ENCODE measurements around the gene RGS16.

RGS16 gene

GRCh38 chr1:182567629-182568028 lies 36.6 kb downstream of the RGS16 start:
- Mint-ChIP-seq H3K27ac (no peak overlapping the region), H3K4me3 (no peak overlapping the region), H3K36me3 (peaks cover 6% of the 10 kb centered on the region), H3K9me3 (peaks cover 2% of the 10 kb centered on the region), H3K27me3 (peaks cover 2% of the 10 kb centered on the region), H3K4me1 (no peaks in the 10 kb centered on the region)
- ATAC-seq (ENCODE audit: low read depth) (no peak), DNase-seq (ENCODE audit: low spot score in 2 of 2) (no peak)

GRCh38 chr1:182565537-182565936 lies 38.7 kb downstream of the RGS16 start:
- H3K4me1 Mint-ChIP-seq: no peaks in the 10 kb centered on the region
- DNase-seq (ENCODE audit: low spot score in 2 of 2) (no peak), ATAC-seq (ENCODE audit: low read depth) (no peak)
- no peak overlapping the region for H3K27ac Mint-ChIP-seq
- H3K36me3 Mint-ChIP-seq: peaks cover 2% of the 10 kb centered on the region
- peaks cover 2% of the 10 kb centered on the region for H3K27me3 Mint-ChIP-seq
- H3K9me3 Mint-ChIP-seq: peaks cover 2% of the 10 kb centered on the region
- no peak overlapping the region for H3K4me3 Mint-ChIP-seq

- Mint-ChIP-seq H3K36me3 (peaks cover 5% of the 10 kb centered on the region), H3K4me1 (no peaks in the 10 kb centered on the region), H3K27ac (no peak overlapping the region), H3K4me3 (no peak overlapping the region), H3K9me3 (peaks cover 2% of the 10 kb centered on the region), H3K27me3 (peaks cover 4% of the 10 kb centered on the region)
- no peak for DNase-seq (ENCODE audit: low spot score in 2 of 2)
- ATAC-seq (ENCODE audit: low read depth): no peak
Measured at GRCh38 chr1:182564406-182565004, 39.7 kb downstream of the RGS16 start.

GRCh38 chr1:182563095-182563494 lies 41.1 kb downstream of the RGS16 start:
- H3K4me1 Mint-ChIP-seq: no peaks in the 10 kb centered on the region
- DNase-seq (ENCODE audit: low spot score in 2 of 2): no peak
- no peak for ATAC-seq (ENCODE audit: low read depth)
- peaks cover 2% of the 10 kb centered on the region for H3K9me3 Mint-ChIP-seq
- peaks cover 6% of the 10 kb centered on the region for H3K36me3 Mint-ChIP-seq
- no peak overlapping the region for H3K4me3 Mint-ChIP-seq
- H3K27ac Mint-ChIP-seq: no peak overlapping the region
- H3K27me3 Mint-ChIP-seq: peaks cover 5% of the 10 kb centered on the region

- DNase-seq (ENCODE audit: low spot score in 2 of 2): no peak
- Mint-ChIP-seq H3K27me3 (peaks cover 5% of the 10 kb centered on the region), H3K4me1 (no peaks in the 10 kb centered on the region), H3K9me3 (peaks cover 2% of the 10 kb centered on the region), H3K27ac (no peak overlapping the region), H3K4me3 (no peak overlapping the region), H3K36me3 (peaks cover 6% of the 10 kb centered on the region)
- no peak for ATAC-seq (ENCODE audit: low read depth)
Measured at GRCh38 chr1:182561456-182561855, 42.7 kb downstream of the RGS16 start.

GRCh38 chr1:182560392-182560984 lies 43.7 kb downstream of the RGS16 start:
- Mint-ChIP-seq H3K4me1 (no peaks in the 10 kb centered on the region), H3K36me3 (peaks cover 6% of the 10 kb centered on the region), H3K27me3 (peaks cover 5% of the 10 kb centered on the region), H3K27ac (no peak overlapping the region), H3K4me3 (no peak overlapping the region), H3K9me3 (peaks cover 2% of the 10 kb centered on the region)
- ATAC-seq (ENCODE audit: low read depth) (no peak), DNase-seq (ENCODE audit: low spot score in 2 of 2) (no peak)

- Mint-ChIP-seq H3K27me3 (peaks cover 9% of the 10 kb centered on the region), H3K9me3 (peaks cover 6% of the 10 kb centered on the region), H3K27ac (no peak overlapping the region), H3K4me3 (no peak overlapping the region), H3K4me1 (no peaks in the 10 kb centered on the region), H3K36me3 (peaks cover 13% of the 10 kb centered on the region)
- no peak for ATAC-seq (ENCODE audit: low read depth)
- DNase-seq (ENCODE audit: low spot score in 2 of 2): no peak
Measured at GRCh38 chr1:182556279-182556678, 47.9 kb downstream of the RGS16 start.

- DNase-seq (ENCODE audit: low spot score in 2 of 2) (no peak), ATAC-seq (ENCODE audit: low read depth) (no peak)
- Mint-ChIP-seq H3K9me3 (peaks cover 6% of the 10 kb centered on the region), H3K4me3 (no peak overlapping the region), H3K36me3 (peaks cover 13% of the 10 kb centered on the region), H3K27me3 (peaks cover 9% of the 10 kb centered on the region), H3K27ac (no peak overlapping the region), H3K4me1 (no peaks in the 10 kb centered on the region)
Measured at GRCh38 chr1:182555493-182555892, 48.7 kb downstream of the RGS16 start.

GRCh38 chr1:182552527-182552926 lies 51.7 kb downstream of the RGS16 start:
- Mint-ChIP-seq H3K36me3 (peaks cover 11% of the 10 kb centered on the region), H3K4me1 (no peaks in the 10 kb centered on the region), H3K27ac (no peak overlapping the region), H3K4me3 (no peak overlapping the region), H3K27me3 (peaks cover 10% of the 10 kb centered on the region), H3K9me3 (peaks cover 6% of the 10 kb centered on the region)
- ATAC-seq (ENCODE audit: low read depth): no peak
- DNase-seq (ENCODE audit: low spot score in 2 of 2): no peak

GRCh38 chr1:182549811-182550210 lies 54.4 kb downstream of the RGS16 start:
- Mint-ChIP-seq H3K36me3 (peaks cover 11% of the 10 kb centered on the region), H3K27ac (no peak overlapping the region), H3K9me3 (peaks cover 6% of the 10 kb centered on the region), H3K4me3 (no peak overlapping the region), H3K27me3 (peaks cover 13% of the 10 kb centered on the region), H3K4me1 (no peaks in the 10 kb centered on the region)
- DNase-seq (ENCODE audit: low spot score in 2 of 2) (no peak), ATAC-seq (ENCODE audit: low read depth) (no peak)

GRCh38 chr1:182549346-182549745 lies 54.8 kb downstream of the RGS16 start:
- no peak overlapping the region for H3K4me3 Mint-ChIP-seq
- H3K36me3 Mint-ChIP-seq: peaks cover 11% of the 10 kb centered on the region

More at GRCh38 chr1:182549346-182549745, 54.8 kb downstream of the RGS16 start:
- no peaks in the 10 kb centered on the region for H3K4me1 Mint-ChIP-seq
- peaks cover 14% of the 10 kb centered on the region for H3K27me3 Mint-ChIP-seq
- H3K27ac Mint-ChIP-seq: no peak overlapping the region
- ATAC-seq (ENCODE audit: low read depth): no peak
- DNase-seq (ENCODE audit: low spot score in 2 of 2): no peak
- peaks cover 6% of the 10 kb centered on the region for H3K9me3 Mint-ChIP-seq
